ENCODE measurements around the gene TBC1D4. TPM values are rescaled to one million over a fixed set of nuclear protein-coding genes. Genes with fewer than 3 reads are reported as not detected.
A peak's percentile ranks its signal among the peaks of the same experiment; 100 is the strongest.

Gene TBC1D4
- total RNA-seq, 3 donors from 2014 or later, result 33.3 to 52.8 (median 40.6) TPM

GRCh38 chr13:75417656-75418055 lies 64.3 kb downstream of the TBC1D4 start:
- no peak for TF ChIP-seq POLR2A (IDR thresholded peaks at IDR 0.05)
- TF ChIP-seq, protein P1, sequence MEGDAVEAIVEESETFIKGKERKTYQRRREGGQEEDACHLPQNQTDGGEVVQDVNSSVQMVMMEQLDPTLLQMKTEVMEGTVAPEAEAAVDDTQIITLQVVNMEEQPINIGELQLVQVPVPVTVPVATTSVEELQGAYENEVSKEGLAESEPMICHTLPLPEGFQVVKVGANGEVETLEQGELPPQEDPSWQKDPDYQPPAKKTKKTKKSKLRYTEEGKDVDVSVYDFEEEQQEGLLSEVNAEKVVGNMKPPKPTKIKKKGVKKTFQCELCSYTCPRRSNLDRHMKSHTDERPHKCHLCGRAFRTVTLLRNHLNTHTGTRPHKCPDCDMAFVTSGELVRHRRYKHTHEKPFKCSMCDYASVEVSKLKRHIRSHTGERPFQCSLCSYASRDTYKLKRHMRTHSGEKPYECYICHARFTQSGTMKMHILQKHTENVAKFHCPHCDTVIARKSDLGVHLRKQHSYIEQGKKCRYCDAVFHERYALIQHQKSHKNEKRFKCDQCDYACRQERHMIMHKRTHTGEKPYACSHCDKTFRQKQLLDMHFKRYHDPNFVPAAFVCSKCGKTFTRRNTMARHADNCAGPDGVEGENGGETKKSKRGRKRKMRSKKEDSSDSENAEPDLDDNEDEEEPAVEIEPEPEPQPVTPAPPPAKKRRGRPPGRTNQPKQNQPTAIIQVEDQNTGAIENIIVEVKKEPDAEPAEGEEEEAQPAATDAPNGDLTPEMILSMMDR (IDR thresholded peaks at IDR 0.05), result no peak
- TF ChIP-seq POLR2AphosphoS5 (IDR thresholded peaks at IDR 0.05), result no peak
- no peaks in the 10 kb centered on the region for H3K27me3 ChIP-seq
- H3K9me3 ChIP-seq, result no peaks in the 10 kb centered on the region
- DNase-seq (ENCODE audit: low spot score in 2 of 2), result no peak
- peak overlapping the region; percentile 37 to 41 for H3K27ac ChIP-seq
- H3K4me3 ChIP-seq, result no peak overlapping the region
- H3K4me1 ChIP-seq, result peaks cover 0 to 18% of the 10 kb centered on the region in 2 donors
- H3K36me3 ChIP-seq, result no peaks in the 10 kb centered on the region
- intact Hi-C loops (cut with DNase I; ENCODE audit: low total_unique reads), result loop anchor here (1.0 kb wide), 1 partner anchor 14 kb away; no protein-coding TSS in a partner anchor

DNA sequence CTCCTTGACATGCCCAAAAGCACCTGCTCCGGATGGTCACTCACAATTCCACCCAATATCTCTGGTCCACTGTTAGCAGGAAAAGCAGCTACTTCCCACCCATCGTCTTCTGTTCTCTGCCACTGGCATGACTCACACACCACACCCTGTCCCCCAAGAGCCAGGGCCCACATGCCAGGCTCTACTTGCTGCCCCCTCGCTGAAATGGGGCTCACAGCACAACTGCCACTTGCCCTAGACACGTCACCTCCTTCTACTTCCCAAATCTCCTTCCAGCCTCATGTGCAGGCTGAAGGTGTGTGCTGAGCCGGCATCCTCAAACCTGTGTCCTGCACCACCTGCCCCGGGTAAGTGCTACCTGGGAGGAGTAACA lies 65.0 kb downstream of the TBC1D4 start:
- peaks cover 0 to 17% of the 10 kb centered on the region in 2 donors for H3K4me1 ChIP-seq
- intact Hi-C loops (cut with DNase I; ENCODE audit: low total_unique reads), result no loop called here
- peak overlapping the region; percentile 37 to 41 for H3K27ac ChIP-seq
- no peaks in the 10 kb centered on the region for H3K27me3 ChIP-seq
- H3K36me3 ChIP-seq, result no peaks in the 10 kb centered on the region
- H3K9me3 ChIP-seq, result no peaks in the 10 kb centered on the region
- no peak overlapping the region for H3K4me3 ChIP-seq
- no peak for DNase-seq (ENCODE audit: low spot score in 2 of 2)
- no peak for TF ChIP-seq POLR2A (IDR thresholded peaks at IDR 0.05)
- TF ChIP-seq, protein P1 (IDR thresholded peaks at IDR 0.05), result no peak
- no peak for TF ChIP-seq POLR2AphosphoS5 (IDR thresholded peaks at IDR 0.05)

GRCh38 chr13:75416327-75417011 lies 65.5 kb downstream of the TBC1D4 start:
- peak overlapping the region; percentile 41 to 48 for H3K27ac ChIP-seq
- H3K36me3 ChIP-seq, result no peaks in the 10 kb centered on the region
- H3K27me3 ChIP-seq, result no peaks in the 10 kb centered on the region
- peaks cover 0 to 17% of the 10 kb centered on the region in 2 donors for H3K4me1 ChIP-seq
- intact Hi-C loops (cut with DNase I; ENCODE audit: low total_unique reads), result no loop called here
- TF ChIP-seq POLR2A (IDR thresholded peaks at IDR 0.05) (no peak), POLR2AphosphoS5 (IDR thresholded peaks at IDR 0.05) (no peak)
- TF ChIP-seq, protein P1 (IDR thresholded peaks at IDR 0.05), result no peak
- no peaks in the 10 kb centered on the region for H3K9me3 ChIP-seq
- no peak for DNase-seq (ENCODE audit: low spot score in 2 of 2)
- no peak overlapping the region for H3K4me3 ChIP-seq

GRCh38 chr13:75415694-75416093 lies 66.3 kb downstream of the TBC1D4 start:
- H3K9me3 ChIP-seq, result no peaks in the 10 kb centered on the region
- TF ChIP-seq POLR2AphosphoS5 (IDR thresholded peaks at IDR 0.05) (no peak), POLR2A (IDR thresholded peaks at IDR 0.05) (no peak)
- TF ChIP-seq, protein P1 (IDR thresholded peaks at IDR 0.05), result no peak
- peaks cover 0 to 17% of the 10 kb centered on the region in 2 donors for H3K4me1 ChIP-seq
- DNase-seq (ENCODE audit: low spot score in 2 of 2), result no peak
- H3K27me3 ChIP-seq, result no peaks in the 10 kb centered on the region
- H3K4me3 ChIP-seq, result no peak overlapping the region
- intact Hi-C loops (cut with DNase I; ENCODE audit: low total_unique reads), result no loop called here
- peak overlapping the region; percentile 41 to 43 for H3K27ac ChIP-seq
- H3K36me3 ChIP-seq, result no peaks in the 10 kb centered on the region

DNA sequence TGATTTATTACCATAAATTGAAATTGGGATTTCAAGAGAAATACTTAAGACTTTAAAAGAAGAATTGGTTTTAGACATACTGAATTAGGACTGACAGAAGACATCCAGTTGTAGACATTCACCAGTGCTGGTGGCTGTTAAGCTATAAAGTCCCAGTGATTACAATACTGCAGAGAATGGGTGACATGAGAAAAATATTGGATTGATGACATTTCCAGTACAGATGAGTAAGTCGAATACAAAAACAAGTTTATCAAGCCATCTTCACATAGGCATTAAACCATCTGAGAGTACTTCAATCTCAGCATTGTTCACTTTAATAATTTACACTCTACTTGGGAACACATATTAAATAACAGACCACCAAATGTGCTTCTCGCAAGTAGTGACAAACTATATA lies 66.8 kb downstream of the TBC1D4 start:
- Histone ChIP-seq H3K27me3 (no peaks in the 10 kb centered on the region), H3K36me3 (no peaks in the 10 kb centered on the region), H3K4me3 (no peak overlapping the region), H3K27ac (peak overlapping the region; percentile 41 to 43), H3K9me3 (no peaks in the 10 kb centered on the region), H3K4me1 (peaks cover 0 to 17% of the 10 kb centered on the region in 2 donors)
- TF ChIP-seq, protein P1 (IDR thresholded peaks at IDR 0.05), result no peak
- no peak for TF ChIP-seq POLR2A (IDR thresholded peaks at IDR 0.05)
- no peak for TF ChIP-seq POLR2AphosphoS5 (IDR thresholded peaks at IDR 0.05)
- intact Hi-C loops (cut with DNase I; ENCODE audit: low total_unique reads), result no loop called here
- DNase-seq (ENCODE audit: low spot score in 2 of 2), result no peak
